WTC11 (cell line): ENCODE results near the gene POTEH.
"Not testable (repeated sequence)": the region's sequence is repeated elsewhere in the genome, so short reads cannot be mapped to it uniquely, and the experiment has no call there.

Experiments
- CTCF ChIP-seq: fragments of 200-600 bp; IDR thresholded peaks from 2 replicates; pipeline ENCODE4 v1.8.0; 2022; ENCODE audit warnings: antibody characterized with exemption
- KAT7 ChIP-seq: sonication (generic); formaldehyde crosslinking; IDR thresholded peaks from 2 replicates; pipeline ENCODE4 v1.8.1; 2023; ENCODE audit warnings: missing genetic modification reagents, mild to moderate bottlenecking, borderline replicate concordance
- NR2C2 ChIP-seq: sonication (generic); formaldehyde crosslinking; IDR thresholded peaks from 2 replicates; pipeline ENCODE4 v1.8.0; 2022; ENCODE audit warnings: mild to moderate bottlenecking, missing genetic modification reagents
- PRRX2 ChIP-seq: fragments of 250-450 bp; sonication (Bioruptor Pico); IDR thresholded peaks from 2 replicates; pipeline ENCODE4 v1.8.0; 2021; ENCODE audit warnings: mild to moderate bottlenecking
- RELA ChIP-seq: sonication (generic); formaldehyde crosslinking; IDR thresholded peaks from 2 replicates; pipeline ENCODE4 v1.8.1; 2022; ENCODE audit warnings: missing genetic modification reagents, mild to moderate bottlenecking, borderline replicate concordance

GRCh38 chr22:15652738-15653137 is 37.1 kb upstream of the POTEH start:
- TF ChIP-seq CTCF; NR2C2 (CRISPR knock-in tag); RELA (CRISPR knock-in tag); KAT7 (CRISPR knock-in tag); PRRX2 (CRISPR knock-in tag): not testable (repeated sequence)
